B cell (primary cell): ENCODE measurements around the gene LRRC70. TPM values are rescaled to one million over a fixed set of nuclear protein-coding genes. Genes with fewer than 3 reads are reported as not detected.

Source experiments
- ATAC-seq: fragments of 200-7000 bp; cut with Tn5 transposase; one replicate; pipeline ENCODE4 v1.10.0; 2021; ENCODE audit warnings: low read depth, mild to moderate bottlenecking, moderate number of reproducible peaks, moderate library complexity
- CTCF ChIA-PET: fragments of 350-600 bp; sonication (Branson Sonifier 250); formaldehyde crosslinking; loops from one replicate; lab custom pipeline; 2021; ENCODE audit warnings: antibody characterized with exemption, inconsistent platforms; lab: Charles Lee
- POLR2A ChIA-PET: fragments of 350-600 bp; sonication (Branson Sonifier 250); formaldehyde crosslinking; loops from one replicate; lab custom pipeline; 2021; ENCODE audit warnings: antibody characterized with exemption; lab: Charles Lee
- DNase-seq: peaks from one replicate; pipeline ENCODE4 v3.0.0; 2013
- H2AFZ ChIP-seq: 2 replicates; pipeline ENCODE4 v1.6.1; 2012; ENCODE audit warnings: mild to moderate bottlenecking, low read depth, low read length; ENCODE audit not compliant: insufficient read depth, poor library complexity, severe bottlenecking
- H3K27ac ChIP-seq, 2 donors: 1 replicate in 1 of 2; 2 replicates in 1 of 2; pipeline ENCODE4 v1.5.1; 2012 to 2013; ENCODE audit warnings: low read length in 2 of 2, mild to moderate bottlenecking in 2 of 2, moderate library complexity in 1 of 2
- H3K27me3 ChIP-seq, 4 experiments: fragments of 200-600 bp in 1 of 4; sonication (generic) in 1 of 4; replicated peaks in 1 of 4; 1 replicate in 2 of 4; 2 replicates in 2 of 4; pipeline versions ENCODE4 v1.6.1 to v1.7.0; 2013 to 2016; ENCODE audit warnings: low read length in 3 of 4, mild to moderate bottlenecking in 2 of 4, mixed read lengths in 1 of 4, moderate library complexity in 1 of 4; ENCODE audit not compliant: insufficient read depth in 4 of 4, control insufficient read depth in 3 of 4; ENCODE audit errors: control extremely low read depth in 1 of 4
- H3K36me3 ChIP-seq, 2 experiments: replicated peaks in 1 of 2; 1 replicate in 1 of 2; 2 replicates in 1 of 2; pipeline versions ENCODE4 v1.6.1 to v1.7.1; 2013; ENCODE audit warnings: low read length in 1 of 2; ENCODE audit not compliant: insufficient read depth in 2 of 2, control insufficient read depth in 1 of 2; ENCODE audit errors: control extremely low read depth in 1 of 2, extremely low read depth in 1 of 2
- H3K4me1 ChIP-seq, 2 donors: fragments of 200-600 bp in 1 of 2; sonication (generic) in 1 of 2; 1 replicate in 1 of 2; 2 replicates in 1 of 2; pipeline versions ENCODE4 v1.5.1 to v1.6.1; 2013 to 2017; ENCODE audit warnings: low read length in 2 of 2; ENCODE audit not compliant: control insufficient read depth in 2 of 2, insufficient read depth in 2 of 2
- H3K4me2 ChIP-seq: replicated peaks from 2 replicates; pipeline ENCODE3; 2012; ENCODE audit warnings: mild to moderate bottlenecking, low read depth, low read length; ENCODE audit not compliant: poor library complexity, severe bottlenecking
- H3K4me3 ChIP-seq, 5 experiments: fragments of 200-600 bp in 1 of 5; sonication (generic) in 1 of 5; 1 replicate in 3 of 5; 2 replicates in 2 of 5; pipeline versions ENCODE4 v1.5.1 to v1.7.0; 2011 to 2016; ENCODE audit warnings: low read length in 4 of 5, mild to moderate bottlenecking in 4 of 5, low read depth in 2 of 5, control low read depth in 1 of 5, moderate library complexity in 1 of 5; ENCODE audit not compliant: insufficient read depth in 1 of 5; ENCODE audit errors: control extremely low read depth in 1 of 5, extremely low read depth in 1 of 5
- H3K79me2 ChIP-seq: fragments of 200-600 bp; sonication (generic); one replicate; pipeline ENCODE4 v1.6.0; 2016; ENCODE audit warnings: low read length; ENCODE audit not compliant: control insufficient read depth, insufficient read depth
- H3K9ac ChIP-seq: fragments of 200-600 bp; sonication (generic); 2 replicates; pipeline ENCODE4 v1.6.1; 2017; ENCODE audit warnings: mild to moderate bottlenecking, low read length, moderate library complexity
- H3K9me3 ChIP-seq, 3 donors: one replicate each; pipeline versions ENCODE4 v1.6.1 to v1.7.1; 2013; ENCODE audit warnings: low read length in 2 of 3; ENCODE audit not compliant: control insufficient read depth in 2 of 3, insufficient read depth in 1 of 3; ENCODE audit errors: control extremely low read depth in 1 of 3
- H4K20me1 ChIP-seq: 2 replicates; pipeline ENCODE4 v1.6.0; 2012; ENCODE audit warnings: mild to moderate bottlenecking, low read length; ENCODE audit not compliant: insufficient read depth, control insufficient read depth, poor library complexity, severe bottlenecking
- H3K27ac Mint-ChIP-seq: one replicate; pipeline ENCODE4 v1.8.0; 2021; ENCODE audit warnings: mixed read lengths
- H3K27me3 Mint-ChIP-seq: one replicate; pipeline ENCODE4 v1.8.0; 2021; ENCODE audit warnings: mixed read lengths
- H3K4me1 Mint-ChIP-seq: one replicate; pipeline ENCODE4 v1.8.0; 2021; ENCODE audit warnings: mixed read lengths
- H3K4me3 Mint-ChIP-seq: one replicate; pipeline ENCODE4 v1.8.0; 2021; ENCODE audit warnings: mixed read lengths
- H3K9me3 Mint-ChIP-seq: one replicate; pipeline ENCODE4 v1.8.0; 2022; ENCODE audit warnings: mixed read lengths; ENCODE audit not compliant: insufficient read depth
- EZH2 ChIP-seq: IDR thresholded peaks from 2 replicates; pipeline ENCODE4 v1.6.1; 2012; ENCODE audit warnings: borderline replicate concordance, low read depth, mild to moderate bottlenecking, moderate library complexity, low read length; ENCODE audit not compliant: insufficient read depth, poor library complexity, severe bottlenecking
- WGBS: methylation state at CpG from one replicate; pipeline ENCODE4 v1.1.5; 2013; ENCODE audit warnings: missing lambda C conversion rate; ENCODE audit not compliant: insufficient coverage; 5-methylcytosine and 5-hydroxymethylcytosine counted together
- intact Hi-C: fragments of 100-400 bp; cut with micrococcal nuclease; formaldehyde crosslinking; loops from one replicate; pipeline ENCODE4 v1.10.0; 2022
- polyA plus RNA-seq: library from polyadenylated mRNA; depleted of rRNA; stranded (reverse); fragments of >200 nt; gene quantifications from 2 replicates; pipeline ENCODE4 v1.2.3, GENCODE V29; 2012
- total RNA-seq, 2 donors: library from RNA; stranded (reverse); fragments of 120-200 nt in 1 of 2; gene quantifications; 1 replicate in 1 of 2; 2 replicates in 1 of 2; pipeline versions ENCODE4 v1.2.3 to v1.2.4, GENCODE V29; 2013 to 2022
- TF ChIP-seq, protein P1 (sequence below): fragments of 200-600 bp; IDR thresholded peaks from one replicate; pipeline ENCODE4 v1.8.0; 2022; ENCODE audit warnings: antibody characterized with exemption, mild to moderate bottlenecking

The LRRC70 gene
- total and polyA plus RNA-seq, 2 donors (not counting 1 experiment from before 2014, with no cell fraction given) = 2.3 to 3.3 TPM

DNA sequence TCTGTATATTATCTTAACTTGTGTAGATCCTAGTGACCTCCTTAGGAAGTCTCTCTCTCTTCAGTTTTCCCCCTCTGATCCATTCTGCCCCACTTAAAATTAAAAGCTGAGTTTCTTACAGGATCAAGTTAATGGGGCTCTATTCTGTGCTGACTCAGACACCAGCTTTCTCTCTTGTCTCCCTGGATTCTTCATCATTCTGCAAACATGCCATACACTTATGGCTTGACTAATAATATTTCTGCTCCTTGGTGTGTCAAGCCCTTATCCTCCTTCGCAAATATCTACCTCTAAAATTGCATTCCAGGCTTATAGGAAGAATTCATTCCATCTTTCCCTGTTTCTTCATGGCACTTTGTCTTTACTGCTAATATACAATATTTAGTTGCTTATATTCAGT is 18.1 kb downstream of the LRRC70 start:
- no peak overlapping the region for H3K4me3 ChIP-seq
- CTCF ChIA-PET = no interaction called here
- H3K27ac ChIP-seq = no peak overlapping the region
- no peak for DNase-seq
- Mint-ChIP-seq H3K4me3 (no peak overlapping the region), H3K27ac (no peak overlapping the region), H3K27me3 (no peaks in the 10 kb centered on the region), H3K4me1 (peaks cover 3% of the 10 kb centered on the region), H3K9me3 (peaks cover 2% of the 10 kb centered on the region)
- no peaks in the 10 kb centered on the region for H3K4me1 ChIP-seq
- no peaks in the 10 kb centered on the region for H4K20me1 ChIP-seq
- no peaks in the 10 kb centered on the region for H3K27me3 ChIP-seq
- peaks cover 2 to 7% of the 10 kb centered on the region in 2 experiments for H3K36me3 ChIP-seq
- no peaks in the 10 kb centered on the region for H3K79me2 ChIP-seq
- POLR2A ChIA-PET = interaction anchor here (0.6 kb wide), 1 partner anchor 208 kb away, joined by 3 read pairs; no protein-coding TSS in a partner anchor
- intact Hi-C loops = no loop called here
- no CpG with 5 or more reads among the region's 1 CpG for WGBS
- TF ChIP-seq, protein P1, sequence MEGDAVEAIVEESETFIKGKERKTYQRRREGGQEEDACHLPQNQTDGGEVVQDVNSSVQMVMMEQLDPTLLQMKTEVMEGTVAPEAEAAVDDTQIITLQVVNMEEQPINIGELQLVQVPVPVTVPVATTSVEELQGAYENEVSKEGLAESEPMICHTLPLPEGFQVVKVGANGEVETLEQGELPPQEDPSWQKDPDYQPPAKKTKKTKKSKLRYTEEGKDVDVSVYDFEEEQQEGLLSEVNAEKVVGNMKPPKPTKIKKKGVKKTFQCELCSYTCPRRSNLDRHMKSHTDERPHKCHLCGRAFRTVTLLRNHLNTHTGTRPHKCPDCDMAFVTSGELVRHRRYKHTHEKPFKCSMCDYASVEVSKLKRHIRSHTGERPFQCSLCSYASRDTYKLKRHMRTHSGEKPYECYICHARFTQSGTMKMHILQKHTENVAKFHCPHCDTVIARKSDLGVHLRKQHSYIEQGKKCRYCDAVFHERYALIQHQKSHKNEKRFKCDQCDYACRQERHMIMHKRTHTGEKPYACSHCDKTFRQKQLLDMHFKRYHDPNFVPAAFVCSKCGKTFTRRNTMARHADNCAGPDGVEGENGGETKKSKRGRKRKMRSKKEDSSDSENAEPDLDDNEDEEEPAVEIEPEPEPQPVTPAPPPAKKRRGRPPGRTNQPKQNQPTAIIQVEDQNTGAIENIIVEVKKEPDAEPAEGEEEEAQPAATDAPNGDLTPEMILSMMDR = no peak
- no peak for TF ChIP-seq EZH2
- no peak overlapping the region for H2AFZ ChIP-seq
- ATAC-seq = no peak
- no peak overlapping the region for H3K4me2 ChIP-seq
- no peak overlapping the region for H3K9ac ChIP-seq
- H3K9me3 ChIP-seq = peaks cover 2 to 8% (median 7%) of the 10 kb centered on the region in 3 donors

GRCh38 chr5:62597314-62597713 is 18.7 kb downstream of the LRRC70 start:
- Histone ChIP-seq H3K4me2 (no peak overlapping the region), H3K27ac (no peak overlapping the region), H2AFZ (no peak overlapping the region), H3K27me3 (no peaks in the 10 kb centered on the region), H3K79me2 (no peaks in the 10 kb centered on the region), H4K20me1 (no peaks in the 10 kb centered on the region), H3K36me3 (peaks cover 2 to 7% of the 10 kb centered on the region in 2 experiments), H3K4me1 (no peaks in the 10 kb centered on the region), H3K9me3 (peaks cover 2 to 4% (median 4%) of the 10 kb centered on the region in 3 donors), H3K4me3 (no peak overlapping the region), H3K9ac (no peak overlapping the region)
- no peak overlapping the region for H3K4me3 Mint-ChIP-seq
- DNase-seq (no peak), ATAC-seq (no peak)
- peaks cover 3% of the 10 kb centered on the region for H3K4me1 Mint-ChIP-seq
- no peak for TF ChIP-seq EZH2
- intact Hi-C loops = no loop called here
- peaks cover 2% of the 10 kb centered on the region for H3K9me3 Mint-ChIP-seq
- no peaks in the 10 kb centered on the region for H3K27me3 Mint-ChIP-seq
- WGBS = no CpG with 5 or more reads among the region's 2 CpGs
- ChIA-PET CTCF (no interaction called here), POLR2A (interaction anchor here (0.6 kb wide), 1 partner anchor 208 kb away, joined by 3 read pairs; no protein-coding TSS in a partner anchor)
- no peak overlapping the region for H3K27ac Mint-ChIP-seq
